GM23338 (cell line): ENCODE data around the gene SLC23A3. TPM values are rescaled to one million over a fixed set of nuclear protein-coding genes. Genes with fewer than 3 reads are reported as not detected.

Experiments
- ATAC-seq: fragments of 200-7000 bp; cut with Tn5 transposase; 3 replicates; pipeline ENCODE4 v1.9.1; 2020
- DNase-seq: peaks from one replicate; pipeline ENCODE4 v3.0.0-alpha.2; 2015; ENCODE audit warnings: low spot score
- H2AFZ ChIP-seq: fragments of 200-600 bp; sonication (generic); 2 replicates; pipeline ENCODE4 v1.8.0; 2016; ENCODE audit warnings: antibody characterized with exemption, mild to moderate bottlenecking, moderate library complexity
- H3F3A ChIP-seq: fragments of 200-600 bp; sonication (generic); replicated peaks from 2 replicates; pipeline ENCODE4 v1.8.0; 2017; ENCODE audit warnings: antibody characterized with exemption, mixed run types, low read depth
- H3K27ac ChIP-seq: fragments of 200-600 bp; sonication (generic); 2 replicates; pipeline ENCODE4 v1.6.1; 2016; ENCODE audit warnings: low read depth
- H3K27me3 ChIP-seq: fragments of 200-600 bp; sonication (generic); 2 replicates; pipeline ENCODE4 v1.8.0; 2016; ENCODE audit warnings: mild to moderate bottlenecking, mixed run types, moderate library complexity; ENCODE audit not compliant: insufficient read depth
- H3K36me3 ChIP-seq: fragments of 200-600 bp; sonication (generic); 2 replicates; pipeline ENCODE4 v1.8.0; 2016; ENCODE audit warnings: mild to moderate bottlenecking; ENCODE audit not compliant: insufficient read depth
- H3K4me1 ChIP-seq: fragments of 200-600 bp; sonication (generic); 2 replicates; pipeline ENCODE4 v1.8.0; 2016; ENCODE audit warnings: mild to moderate bottlenecking, moderate library complexity; ENCODE audit not compliant: insufficient read depth
- H3K4me2 ChIP-seq: fragments of 200-600 bp; sonication (generic); 2 replicates; pipeline ENCODE4 v1.7.1; 2017; ENCODE audit warnings: mixed run types
- H3K4me3 ChIP-seq: fragments of 200-600 bp; sonication (generic); 2 replicates; pipeline ENCODE4 v1.6.1; 2016; ENCODE audit warnings: mixed run types
- H3K79me2 ChIP-seq: fragments of 200-600 bp; sonication (generic); replicated peaks from 2 replicates; pipeline ENCODE4 v1.8.0; 2017; ENCODE audit warnings: mild to moderate bottlenecking; ENCODE audit not compliant: insufficient read depth
- H3K9me2 ChIP-seq: fragments of 200-600 bp; sonication (generic); 2 replicates; pipeline ENCODE4 v1.8.0; 2017; ENCODE audit not compliant: insufficient read depth
- H4K20me1 ChIP-seq: fragments of 200-600 bp; sonication (generic); replicated peaks from 2 replicates; pipeline ENCODE4 v1.8.0; 2017; ENCODE audit warnings: mild to moderate bottlenecking; ENCODE audit not compliant: insufficient read depth
- H3K27ac Mint-ChIP-seq: 2 replicates; pipeline ENCODE4 v1.8.0; 2020; ENCODE audit warnings: inconsistent platforms, mild to moderate bottlenecking, moderate library complexity, mixed read lengths
- H3K27me3 Mint-ChIP-seq: 3 replicates; pipeline ENCODE4 v1.8.0; 2022; ENCODE audit warnings: low read depth, mild to moderate bottlenecking, moderate library complexity, mixed read lengths, inconsistent platforms; ENCODE audit not compliant: insufficient read depth, poor library complexity
- H3K36me3 Mint-ChIP-seq: 3 replicates; pipeline ENCODE4 v1.8.0; 2021; ENCODE audit warnings: low read depth, mild to moderate bottlenecking, inconsistent platforms, moderate library complexity, mixed read lengths
- H3K4me1 Mint-ChIP-seq: 3 replicates; pipeline ENCODE4 v1.8.0; 2020; ENCODE audit warnings: mild to moderate bottlenecking, inconsistent platforms, mixed read lengths
- H3K4me3 Mint-ChIP-seq: 3 replicates; pipeline ENCODE4 v1.8.0; 2021; ENCODE audit warnings: moderate library complexity, mild to moderate bottlenecking, inconsistent platforms, mixed read lengths
- H3K9me3 Mint-ChIP-seq: 3 replicates; pipeline ENCODE4 v1.8.0; 2020; ENCODE audit warnings: moderate library complexity, mild to moderate bottlenecking, inconsistent platforms, mixed read lengths
- EZH2 ChIP-seq: fragments of 200-600 bp; sonication (generic); IDR thresholded peaks from one replicate; pipeline ENCODE4 v1.8.0; 2017; ENCODE audit warnings: antibody characterized with exemption, mild to moderate bottlenecking, low read depth; ENCODE audit not compliant: unreplicated experiment
- JUNB ChIP-seq: IDR thresholded peaks from one replicate; pipeline ENCODE4 v1.6.1; 2016; ENCODE audit warnings: antibody characterized with exemption; ENCODE audit not compliant: unreplicated experiment
- POLR2AphosphoS5 ChIP-seq: IDR thresholded peaks from 2 replicates; pipeline ENCODE4 v1.6.1; 2016; ENCODE audit warnings: antibody characterized with exemption, low read depth
- ZNF331 ChIP-seq: fragments of 250-450 bp; sonication (Bioruptor Pico); IDR thresholded peaks from 2 replicates; pipeline ENCODE4 v1.5.0; 2020; ENCODE audit warnings: low read depth, mild to moderate bottlenecking, moderate library complexity
- polyA plus RNA-seq: library from polyadenylated mRNA; unstranded; fragments of >200 nt; fragmentation: Nextera tagmentation; extraction: Ambion mirVana; gene quantifications from 2 replicates; pipeline ENCODE4 v1.2.1, GENCODE V29; 2016
- total RNA-seq: library from RNA; depleted of rRNA; stranded (reverse); fragments of >200 nt; shearing (Covaris generic); gene quantifications from 2 replicates; pipeline ENCODE4 v1.2.3, GENCODE V29; 2014
- TF ChIP-seq, protein P1 (sequence below): fragments of 250-450 bp; sonication (Bioruptor Pico); IDR thresholded peaks from 2 replicates; pipeline ENCODE4 v1.5.0; 2020; ENCODE audit warnings: mild to moderate bottlenecking, moderate library complexity

SLC23A3 gene
- total and polyA plus RNA-seq, 2 experiments from 2014 or later = 0.10 to 0.73 TPM

DNA sequence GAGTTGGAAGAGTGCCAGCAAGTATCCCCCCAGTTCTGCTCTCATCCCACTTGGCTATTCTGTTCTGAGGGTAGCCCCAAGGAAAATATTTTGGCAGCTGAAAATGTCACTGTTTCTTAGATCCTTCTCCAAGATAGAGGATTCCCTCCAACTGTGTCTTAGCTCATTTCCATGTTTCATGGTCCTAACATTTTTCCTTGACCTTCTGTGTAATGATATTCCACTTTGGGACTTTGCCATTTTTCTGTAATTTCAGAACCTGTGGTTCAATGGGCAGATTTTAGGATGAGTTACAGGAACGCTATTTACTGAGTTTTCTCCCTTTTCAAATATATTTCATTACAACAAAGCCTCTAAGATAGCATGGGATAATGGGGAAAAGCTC, 44.0 kb downstream of the SLC23A3 start (continued):
- TF ChIP-seq, protein P1, sequence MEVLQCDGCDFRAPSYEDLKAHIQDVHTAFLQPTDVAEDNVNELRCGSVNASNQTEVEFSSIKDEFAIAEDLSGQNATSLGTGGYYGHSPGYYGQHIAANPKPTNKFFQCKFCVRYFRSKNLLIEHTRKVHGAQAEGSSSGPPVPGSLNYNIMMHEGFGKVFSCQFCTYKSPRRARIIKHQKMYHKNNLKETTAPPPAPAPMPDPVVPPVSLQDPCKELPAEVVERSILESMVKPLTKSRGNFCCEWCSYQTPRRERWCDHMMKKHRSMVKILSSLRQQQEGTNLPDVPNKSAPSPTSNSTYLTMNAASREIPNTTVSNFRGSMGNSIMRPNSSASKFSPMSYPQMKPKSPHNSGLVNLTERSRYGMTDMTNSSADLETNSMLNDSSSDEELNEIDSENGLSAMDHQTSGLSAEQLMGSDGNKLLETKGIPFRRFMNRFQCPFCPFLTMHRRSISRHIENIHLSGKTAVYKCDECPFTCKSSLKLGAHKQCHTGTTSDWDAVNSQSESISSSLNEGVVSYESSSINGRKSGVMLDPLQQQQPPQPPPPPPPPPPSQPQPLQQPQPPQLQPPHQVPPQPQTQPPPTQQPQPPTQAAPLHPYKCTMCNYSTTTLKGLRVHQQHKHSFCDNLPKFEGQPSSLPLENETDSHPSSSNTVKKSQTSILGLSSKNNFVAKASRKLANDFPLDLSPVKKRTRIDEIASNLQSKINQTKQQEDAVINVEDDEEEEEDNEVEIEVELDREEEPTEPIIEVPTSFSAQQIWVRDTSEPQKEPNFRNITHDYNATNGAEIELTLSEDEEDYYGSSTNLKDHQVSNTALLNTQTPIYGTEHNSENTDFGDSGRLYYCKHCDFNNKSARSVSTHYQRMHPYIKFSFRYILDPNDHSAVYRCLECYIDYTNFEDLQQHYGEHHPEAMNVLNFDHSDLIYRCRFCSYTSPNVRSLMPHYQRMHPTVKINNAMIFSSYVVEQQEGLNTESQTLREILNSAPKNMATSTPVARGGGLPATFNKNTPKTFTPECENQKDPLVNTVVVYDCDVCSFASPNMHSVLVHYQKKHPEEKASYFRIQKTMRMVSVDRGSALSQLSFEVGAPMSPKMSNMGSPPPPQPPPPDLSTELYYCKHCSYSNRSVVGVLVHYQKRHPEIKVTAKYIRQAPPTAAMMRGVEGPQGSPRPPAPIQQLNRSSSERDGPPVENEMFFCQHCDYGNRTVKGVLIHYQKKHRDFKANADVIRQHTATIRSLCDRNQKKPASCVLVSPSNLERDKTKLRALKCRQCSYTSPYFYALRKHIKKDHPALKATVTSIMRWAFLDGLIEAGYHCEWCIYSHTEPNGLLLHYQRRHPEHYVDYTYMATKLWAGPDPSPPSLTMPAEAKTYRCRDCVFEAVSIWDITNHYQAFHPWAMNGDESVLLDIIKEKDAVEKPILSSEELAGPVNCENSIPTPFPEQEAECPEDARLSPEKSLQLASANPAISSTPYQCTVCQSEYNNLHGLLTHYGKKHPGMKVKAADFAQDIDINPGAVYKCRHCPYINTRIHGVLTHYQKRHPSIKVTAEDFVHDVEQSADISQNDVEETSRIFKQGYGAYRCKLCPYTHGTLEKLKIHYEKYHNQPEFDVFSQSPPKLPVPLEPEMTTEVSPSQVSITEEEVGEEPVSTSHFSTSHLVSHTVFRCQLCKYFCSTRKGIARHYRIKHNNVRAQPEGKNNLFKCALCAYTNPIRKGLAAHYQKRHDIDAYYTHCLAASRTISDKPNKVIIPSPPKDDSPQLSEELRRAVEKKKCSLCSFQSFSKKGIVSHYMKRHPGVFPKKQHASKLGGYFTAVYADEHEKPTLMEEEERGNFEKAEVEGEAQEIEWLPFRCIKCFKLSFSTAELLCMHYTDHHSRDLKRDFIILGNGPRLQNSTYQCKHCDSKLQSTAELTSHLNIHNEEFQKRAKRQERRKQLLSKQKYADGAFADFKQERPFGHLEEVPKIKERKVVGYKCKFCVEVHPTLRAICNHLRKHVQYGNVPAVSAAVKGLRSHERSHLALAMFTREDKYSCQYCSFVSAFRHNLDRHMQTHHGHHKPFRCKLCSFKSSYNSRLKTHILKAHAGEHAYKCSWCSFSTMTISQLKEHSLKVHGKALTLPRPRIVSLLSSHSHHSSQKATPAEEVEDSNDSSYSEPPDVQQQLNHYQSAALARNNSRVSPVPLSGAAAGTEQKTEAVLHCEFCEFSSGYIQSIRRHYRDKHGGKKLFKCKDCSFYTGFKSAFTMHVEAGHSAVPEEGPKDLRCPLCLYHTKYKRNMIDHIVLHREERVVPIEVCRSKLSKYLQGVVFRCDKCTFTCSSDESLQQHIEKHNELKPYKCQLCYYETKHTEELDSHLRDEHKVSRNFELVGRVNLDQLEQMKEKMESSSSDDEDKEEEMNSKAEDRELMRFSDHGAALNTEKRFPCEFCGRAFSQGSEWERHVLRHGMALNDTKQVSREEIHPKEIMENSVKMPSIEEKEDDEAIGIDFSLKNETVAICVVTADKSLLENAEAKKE = no peak
- TF ChIP-seq JUNB (no peak), POLR2AphosphoS5 (no peak), EZH2 (no peak)

DNA sequence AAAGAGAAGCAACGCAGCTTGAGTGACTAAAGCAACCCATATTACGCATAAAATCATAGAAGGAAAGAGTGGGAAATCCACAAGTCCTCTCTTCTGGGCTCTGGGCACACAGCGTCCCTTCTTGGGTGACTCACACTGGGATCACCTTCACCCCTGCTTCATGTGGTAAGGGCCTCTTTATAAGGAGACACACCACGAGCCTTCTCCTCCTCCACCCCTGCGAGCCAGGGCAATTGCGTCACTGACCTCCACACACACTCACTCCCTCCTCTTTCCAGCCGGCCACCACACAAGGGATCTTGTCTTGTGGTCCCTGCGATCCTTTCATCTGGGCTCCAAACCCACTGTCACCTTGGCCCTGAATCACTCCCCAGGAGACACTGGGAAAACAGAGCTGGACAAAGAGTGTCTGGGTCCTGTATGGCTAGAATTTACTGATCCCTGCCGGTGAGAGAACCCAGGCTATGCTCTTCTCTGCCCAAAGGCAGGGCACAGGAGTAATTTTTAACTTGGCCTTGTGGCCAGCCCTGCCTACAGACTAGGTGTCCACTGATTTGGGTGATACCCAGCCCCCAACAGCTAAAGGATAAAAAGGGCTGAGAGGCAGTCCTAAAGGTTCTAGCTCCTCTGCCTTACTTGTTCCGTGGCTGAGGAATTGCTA, 44.5 kb downstream of the SLC23A3 start:
- H3K4me3 Mint-ChIP-seq = no peak overlapping the region
- H3K36me3 Mint-ChIP-seq = no peaks in the 10 kb centered on the region
- no peak overlapping the region for H3K27ac Mint-ChIP-seq
- H3K36me3 ChIP-seq = no peaks in the 10 kb centered on the region
- no peak overlapping the region for H3K27ac ChIP-seq
- no peak overlapping the region for H3K4me2 ChIP-seq
- no peak overlapping the region for H3K4me3 ChIP-seq
- H3K9me3 Mint-ChIP-seq = no peaks in the 10 kb centered on the region
- H3F3A ChIP-seq = no peaks in the 10 kb centered on the region
- no peaks in the 10 kb centered on the region for H3K9me2 ChIP-seq
- H2AFZ ChIP-seq = no peak overlapping the region
- no peaks in the 10 kb centered on the region for H3K79me2 ChIP-seq
- H4K20me1 ChIP-seq = peaks cover 6% of the 10 kb centered on the region; the same call in 1 of the 2 replicates
- peaks cover 20% of the 10 kb centered on the region; the same call in 2 of the 3 replicates for H3K4me1 Mint-ChIP-seq
- peaks cover 10% of the 10 kb centered on the region; the same call in 1 of the 2 replicates for H3K4me1 ChIP-seq
- ATAC-seq = no peak
- H3K27me3 Mint-ChIP-seq = peaks cover 3% of the 10 kb centered on the region
- H3K27me3 ChIP-seq = no peaks in the 10 kb centered on the region
- DNase-seq = no peak
- TF ChIP-seq POLR2AphosphoS5 = no peak
- TF ChIP-seq, protein P1 = no peak
- TF ChIP-seq ZNF331 (CRISPR knock-in tag) = no peak
